Thyroid gland (tissue), 4 donors: ENCODE results near the gene UBAC1. TPM values are rescaled to one million over a fixed set of nuclear protein-coding genes. Genes with fewer than 3 reads are reported as not detected.

ENCODE experiments used
- DNase-seq, 2 donors: peaks; one replicate each; pipeline ENCODE4 v3.0.0-alpha.2; 2019
- H3K27ac ChIP-seq, 3 donors: fragments of 200-600 bp; sonication (generic); 1 replicate in 2 of 3; 2 replicates in 1 of 3; pipeline ENCODE4 v1.5.1; 2016 to 2019; ENCODE audit warnings: mild to moderate bottlenecking in 1 of 3, moderate library complexity in 1 of 3
- H3K27me3 ChIP-seq: fragments of 200-600 bp; sonication (generic); one replicate; pipeline ENCODE4 v1.5.1; 2019
- H3K36me3 ChIP-seq, 2 donors: fragments of 200-600 bp; sonication (generic); one replicate each; pipeline ENCODE4 v1.5.1; 2016 to 2019
- H3K4me1 ChIP-seq, 2 donors: fragments of 200-600 bp; sonication (generic); one replicate each; pipeline ENCODE4 v1.5.1; 2017 to 2019
- H3K4me3 ChIP-seq, 3 donors: fragments of 200-600 bp; sonication (generic); replicated peaks in 1 of 3; 1 replicate in 2 of 3; 2 replicates in 1 of 3; pipeline ENCODE4 v1.5.1; 2016; ENCODE audit warnings: mild to moderate bottlenecking in 1 of 3
- H3K9me3 ChIP-seq: fragments of 200-600 bp; sonication (generic); one replicate; pipeline ENCODE4 v1.5.1; 2017
- POLR2A ChIP-seq, 2 donors: fragments of 450-650 bp; IDR thresholded peaks; one replicate each; pipeline ENCODE4 v1.6.1; 2017; ENCODE audit warnings: antibody characterized with exemption in 2 of 2, mild to moderate bottlenecking in 2 of 2, moderate library complexity in 1 of 2
- WGBS, 2 donors: methylation state at CpG; one replicate each; pipeline ENCODE4 v1.1.5; 2017; 5-methylcytosine and 5-hydroxymethylcytosine counted together
- intact Hi-C: fragments of 100-400 bp; cut with DNase I; formaldehyde crosslinking; loops from one replicate; pipeline ENCODE4 v1.15.1; 2023
- total RNA-seq, 4 donors: library from RNA; depleted of rRNA; stranded (reverse); fragments of >200 nt; gene quantifications; one replicate each; pipeline ENCODE4 v1.2.3, GENCODE V29; 2016
- TF ChIP-seq, protein P1 (sequence below), 6 experiments: fragments of 200-600 bp in 3 of 6; fragments of 450-650 bp in 3 of 6; sonication (generic) in 3 of 6; IDR thresholded peaks; one replicate each; pipeline ENCODE4 v1.5.1; 2016 to 2019; ENCODE audit warnings: antibody characterized with exemption in 6 of 6, mild to moderate bottlenecking in 2 of 6, inconsistent platforms in 1 of 6, moderate library complexity in 1 of 6

UBAC1 gene
- total RNA-seq, 4 donors from 2014 or later = 37.9 to 56.2 (median 44.2) TPM

DNA sequence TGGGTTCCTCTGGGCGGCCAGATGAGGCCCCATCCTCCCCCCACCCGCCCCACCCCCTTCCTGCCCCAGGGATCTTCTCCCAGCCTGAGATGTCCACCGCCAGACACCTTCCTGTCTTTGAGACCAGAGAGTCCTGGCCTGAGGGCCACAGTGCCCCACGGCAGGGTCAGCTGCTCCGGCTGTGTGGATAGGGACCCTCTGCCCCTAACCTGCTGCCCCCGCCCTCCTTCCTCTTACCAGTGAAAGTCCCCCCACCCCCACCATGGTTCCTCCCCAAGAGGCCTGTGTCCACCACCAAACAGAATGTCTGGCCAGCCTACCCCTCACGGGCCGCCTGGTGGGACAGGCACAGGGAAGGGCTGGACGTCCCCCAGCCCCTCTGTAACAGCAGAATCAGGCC lies 43.0 kb upstream of the UBAC1 start:
- peaks cover 0 to 15% of the 10 kb centered on the region in 2 donors for H3K4me1 ChIP-seq
- no peak for DNase-seq
- no peak overlapping the region for H3K4me3 ChIP-seq
- intact Hi-C loops = no loop called here
- H3K27me3 ChIP-seq = no peaks in the 10 kb centered on the region
- H3K36me3 ChIP-seq = no peaks in the 10 kb centered on the region
- H3K9me3 ChIP-seq = no peaks in the 10 kb centered on the region
- 74 to 91% methylated on average over 6 of the region's 9 CpGs for WGBS, 2 donors
- TF ChIP-seq, protein P1, sequence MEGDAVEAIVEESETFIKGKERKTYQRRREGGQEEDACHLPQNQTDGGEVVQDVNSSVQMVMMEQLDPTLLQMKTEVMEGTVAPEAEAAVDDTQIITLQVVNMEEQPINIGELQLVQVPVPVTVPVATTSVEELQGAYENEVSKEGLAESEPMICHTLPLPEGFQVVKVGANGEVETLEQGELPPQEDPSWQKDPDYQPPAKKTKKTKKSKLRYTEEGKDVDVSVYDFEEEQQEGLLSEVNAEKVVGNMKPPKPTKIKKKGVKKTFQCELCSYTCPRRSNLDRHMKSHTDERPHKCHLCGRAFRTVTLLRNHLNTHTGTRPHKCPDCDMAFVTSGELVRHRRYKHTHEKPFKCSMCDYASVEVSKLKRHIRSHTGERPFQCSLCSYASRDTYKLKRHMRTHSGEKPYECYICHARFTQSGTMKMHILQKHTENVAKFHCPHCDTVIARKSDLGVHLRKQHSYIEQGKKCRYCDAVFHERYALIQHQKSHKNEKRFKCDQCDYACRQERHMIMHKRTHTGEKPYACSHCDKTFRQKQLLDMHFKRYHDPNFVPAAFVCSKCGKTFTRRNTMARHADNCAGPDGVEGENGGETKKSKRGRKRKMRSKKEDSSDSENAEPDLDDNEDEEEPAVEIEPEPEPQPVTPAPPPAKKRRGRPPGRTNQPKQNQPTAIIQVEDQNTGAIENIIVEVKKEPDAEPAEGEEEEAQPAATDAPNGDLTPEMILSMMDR (IDR thresholded peaks at IDR 0.05) = no peak
- TF ChIP-seq POLR2A (IDR thresholded peaks at IDR 0.05) = no peak
- H3K27ac ChIP-seq = no peak overlapping the region

DNA sequence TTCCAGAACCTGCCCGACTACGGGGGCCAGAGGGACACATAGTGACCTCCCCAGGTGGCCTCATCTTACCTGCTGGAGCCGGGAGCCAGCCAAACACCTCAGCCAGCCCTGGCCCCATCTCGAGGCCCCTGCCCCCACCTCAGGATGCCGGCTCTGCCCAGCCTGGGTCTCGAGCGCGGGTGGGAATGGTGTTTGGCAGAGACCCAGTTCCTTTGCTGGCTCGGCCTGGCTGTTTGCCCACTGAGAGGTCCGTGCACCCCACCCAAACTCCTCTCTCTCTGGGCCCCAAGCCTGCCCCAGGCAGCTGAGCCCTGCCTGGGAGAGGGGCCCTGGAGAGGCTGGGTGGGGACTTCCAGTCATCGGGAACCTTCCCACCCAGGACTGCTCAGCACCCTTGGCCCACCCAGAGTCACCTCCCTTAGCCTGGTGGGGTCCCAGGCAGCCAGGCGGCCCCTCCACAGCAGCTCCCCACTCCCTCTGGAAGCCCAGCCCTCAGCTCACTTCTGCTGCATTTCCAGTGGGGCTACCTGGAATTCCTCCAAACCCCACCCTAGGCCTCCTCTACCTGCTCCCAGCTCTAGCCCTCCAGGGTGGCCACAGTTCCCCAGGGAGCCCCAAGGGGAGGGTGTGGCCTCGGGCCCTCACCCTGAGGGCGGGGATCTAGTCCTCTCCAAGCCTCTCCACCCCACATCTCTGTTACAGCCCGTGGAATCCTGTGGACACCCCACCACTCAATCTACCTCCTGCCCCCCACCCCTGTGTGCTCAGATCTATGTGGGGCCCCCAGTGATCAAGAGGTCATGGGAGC lies 42.4 kb upstream of the UBAC1 start:
- intact Hi-C loops = no loop called here
- Histone ChIP-seq H3K27ac (no peak overlapping the region), H3K9me3 (no peaks in the 10 kb centered on the region), H3K36me3 (no peaks in the 10 kb centered on the region), H3K4me1 (peaks cover 0 to 15% of the 10 kb centered on the region in 2 donors), H3K4me3 (no peak overlapping the region), H3K27me3 (no peaks in the 10 kb centered on the region)
- DNase-seq = no peak
- 30 to 37% methylated on average over 2 of the region's 15 CpGs for WGBS, 2 donors
- no peak for TF ChIP-seq POLR2A (IDR thresholded peaks at IDR 0.05)
- TF ChIP-seq, protein P1 (IDR thresholded peaks at IDR 0.05) = no peak

DNA sequence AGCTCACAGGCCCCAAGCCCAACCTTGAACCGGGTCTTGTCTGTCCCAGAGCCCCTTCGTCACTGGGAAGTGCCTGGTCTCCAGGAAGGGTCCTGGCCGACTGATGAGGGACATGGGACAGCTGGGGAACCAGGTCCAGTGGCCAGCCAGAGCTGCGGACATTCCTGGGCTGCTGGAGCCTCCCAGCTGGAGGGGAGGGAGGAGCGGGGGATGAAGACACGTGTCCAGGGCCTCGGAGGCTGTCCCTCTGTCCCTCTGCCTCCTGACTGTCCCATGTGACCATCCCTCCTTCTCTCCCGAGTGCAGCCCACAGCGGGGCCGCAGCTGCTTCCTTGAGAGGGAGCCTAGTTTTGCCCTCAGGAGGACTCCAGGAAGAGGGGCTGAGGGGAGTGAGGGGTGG lies 41.7 kb upstream of the UBAC1 start:
- no peaks in the 10 kb centered on the region for H3K36me3 ChIP-seq
- no peak overlapping the region for H3K27ac ChIP-seq
- H3K4me1 ChIP-seq = peaks cover 0 to 15% of the 10 kb centered on the region in 2 donors
- WGBS, 2 donors = 38 to 44% methylated on average over 4 to 7 of the region's 10 CpGs
- H3K4me3 ChIP-seq = no peak overlapping the region
- TF ChIP-seq, protein P1 (IDR thresholded peaks at IDR 0.05) = no peak
- no peak for TF ChIP-seq POLR2A (IDR thresholded peaks at IDR 0.05)
- no peaks in the 10 kb centered on the region for H3K27me3 ChIP-seq
- intact Hi-C loops = no loop called here
- DNase-seq = no peak
- H3K9me3 ChIP-seq = no peaks in the 10 kb centered on the region

GRCh38 chr9:136002215-136002614 lies 41.0 kb upstream of the UBAC1 start:
- Histone ChIP-seq H3K4me1 (peaks cover 0 to 15% of the 10 kb centered on the region in 2 donors), H3K4me3 (no peak overlapping the region), H3K36me3 (no peaks in the 10 kb centered on the region), H3K9me3 (no peaks in the 10 kb centered on the region), H3K27me3 (no peaks in the 10 kb centered on the region), H3K27ac (no peak overlapping the region)
- WGBS, 2 donors = 85 to 94% methylated on average over 3 to 10 of the region's 11 CpGs
- no peak for DNase-seq
- TF ChIP-seq, protein P1 (IDR thresholded peaks at IDR 0.05) = no peak
- TF ChIP-seq POLR2A (IDR thresholded peaks at IDR 0.05) = no peak
- intact Hi-C loops = no loop called here

DNA sequence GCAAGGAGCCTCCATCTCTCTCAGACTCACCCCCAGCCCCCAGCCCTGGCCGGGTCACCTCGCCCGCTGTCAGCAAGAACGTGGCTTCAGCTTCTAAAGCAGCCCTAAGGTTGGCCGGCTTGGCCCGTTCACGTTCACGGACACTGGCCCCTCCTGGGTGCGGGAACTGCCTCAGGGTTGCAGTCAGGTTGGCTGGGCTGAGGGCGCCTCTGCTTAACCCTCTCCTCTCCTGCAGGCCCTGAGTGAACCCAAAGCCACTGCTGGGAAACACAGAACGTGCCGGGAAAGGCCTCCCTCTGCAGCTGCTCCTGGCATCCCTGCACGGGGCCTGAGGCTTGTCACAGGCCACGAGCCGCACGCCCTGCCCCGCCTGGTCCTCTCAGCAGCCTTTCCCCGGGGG lies 40.1 kb upstream of the UBAC1 start:
- Histone ChIP-seq H3K4me3 (no peak overlapping the region), H3K9me3 (no peaks in the 10 kb centered on the region), H3K4me1 (peaks cover 0 to 15% of the 10 kb centered on the region in 2 donors), H3K27ac (no peak overlapping the region), H3K27me3 (no peaks in the 10 kb centered on the region), H3K36me3 (no peaks in the 10 kb centered on the region)
- 72 to 89% methylated on average over 8 to 12 of the region's 18 CpGs for WGBS, 2 donors
- intact Hi-C loops = no loop called here
- DNase-seq = no peak
- TF ChIP-seq, protein P1 (IDR thresholded peaks at IDR 0.05) = no peak
- TF ChIP-seq POLR2A (IDR thresholded peaks at IDR 0.05) = no peak
